GM18909 (cell line): ENCODE results near the gene LAMA4.

Source experiments
- ATAC-seq: cut with Tn5 transposase; IDR thresholded peaks from one replicate; pipeline ENCODE4 v1.9.1; 2021; ENCODE audit warnings: mild to moderate bottlenecking; ENCODE audit not compliant: unreplicated experiment, poor library complexity

LAMA4 gene

DNA sequence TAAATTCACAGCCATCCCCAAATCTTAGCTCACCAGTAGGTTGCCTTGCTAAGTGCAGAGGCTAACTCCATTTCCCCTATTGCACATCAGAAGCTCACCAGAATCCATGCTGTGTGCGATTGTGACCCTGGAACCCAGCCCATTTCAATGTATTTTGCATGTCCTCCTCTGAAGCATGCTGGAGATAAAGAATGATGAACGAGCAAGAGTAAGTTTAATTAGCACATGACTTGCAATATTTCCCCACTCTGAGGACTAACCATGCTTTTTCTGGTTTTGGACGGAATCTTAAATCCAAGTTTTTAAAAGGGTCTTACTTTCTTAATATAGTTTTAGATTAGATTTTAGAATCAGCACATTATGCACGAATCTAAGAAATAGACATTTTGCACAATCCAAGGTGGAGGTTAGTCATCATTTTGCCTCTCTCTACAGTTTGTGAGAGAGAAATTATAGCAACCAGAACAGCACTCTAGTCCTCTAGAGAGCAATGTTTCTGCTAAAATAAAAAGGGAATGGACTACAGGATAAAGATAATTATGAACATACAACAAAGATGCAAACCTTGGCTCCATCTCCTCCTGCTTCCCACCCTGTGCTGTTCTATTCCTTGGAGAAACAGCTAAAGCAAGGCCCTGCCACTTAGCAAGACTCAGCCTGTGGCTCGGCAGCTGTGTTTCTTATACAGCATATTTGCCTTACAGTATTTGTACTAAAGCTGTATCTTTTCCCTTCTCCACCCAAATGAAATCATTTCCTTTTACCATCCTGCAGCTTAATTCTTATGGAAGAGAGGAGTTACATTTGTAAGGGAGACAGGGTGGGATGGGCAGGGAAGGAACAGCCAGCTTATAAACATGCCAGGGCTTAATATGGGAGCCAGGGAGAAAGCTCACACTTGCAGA, 24.9 kb upstream of the LAMA4 start:
- ATAC-seq, result no peak

DNA sequence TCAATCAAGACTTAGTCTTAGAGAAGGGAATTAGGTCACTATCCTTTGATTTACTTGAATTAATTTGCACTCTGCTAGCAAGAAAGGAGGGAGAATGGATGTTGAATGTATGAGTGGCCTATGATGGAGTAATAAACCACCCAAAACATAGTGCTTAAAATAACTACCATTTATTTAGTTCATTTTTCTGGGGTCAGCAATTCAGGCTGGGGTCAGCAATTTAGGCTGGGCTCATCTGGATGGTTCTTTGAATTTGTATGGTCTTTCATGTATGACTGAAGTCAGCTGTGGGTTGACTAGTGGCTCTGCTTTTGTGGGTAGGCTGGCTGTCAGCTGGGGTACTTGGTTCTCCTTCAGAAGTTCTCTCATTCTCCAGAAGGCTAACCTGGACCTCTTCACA, 21.0 kb upstream of the LAMA4 start:
- no peak for ATAC-seq

GRCh38 chr6:112274774-112275173, 20.4 kb upstream of the LAMA4 start:
- ATAC-seq, result no peak

DNA sequence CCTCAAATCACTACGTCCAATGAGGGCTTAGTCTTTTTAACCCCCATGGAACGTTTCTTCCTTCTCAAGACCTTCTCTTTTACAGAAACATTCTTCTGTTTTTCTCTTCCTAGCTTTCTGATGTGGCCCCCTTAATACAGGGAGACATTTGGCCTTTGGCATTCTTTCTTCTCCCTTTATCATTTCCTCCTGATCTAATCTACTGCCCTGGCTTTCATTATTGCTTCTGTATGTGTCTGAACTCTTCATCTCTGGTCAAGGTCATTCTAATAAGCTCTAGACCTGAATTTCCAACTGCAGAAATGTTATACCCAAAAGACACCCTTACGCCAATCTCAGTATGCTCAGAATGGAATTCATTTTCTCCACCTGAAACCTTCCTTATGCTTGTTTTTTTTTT, 18.4 kb upstream of the LAMA4 start:
- ATAC-seq, result no peak

DNA sequence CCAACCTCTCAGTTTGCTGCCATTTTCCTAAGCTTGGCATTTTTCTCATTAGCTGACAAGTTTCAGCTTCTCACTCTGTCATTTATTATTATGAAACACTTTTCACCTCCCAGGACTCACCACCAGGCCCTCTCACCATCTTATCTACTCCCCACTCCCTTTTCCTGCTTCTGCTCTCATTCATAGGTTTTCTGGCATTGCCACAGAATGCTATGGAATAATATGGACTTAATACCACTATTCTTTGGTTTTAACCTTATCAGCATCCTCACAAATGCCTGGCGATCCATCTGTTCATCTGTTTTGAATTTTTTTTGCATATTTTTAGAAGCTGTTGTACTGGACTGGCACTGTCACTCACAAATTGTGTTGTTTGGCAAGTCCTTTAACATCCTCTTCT, 16.4 kb upstream of the LAMA4 start:
- no peak for ATAC-seq

DNA sequence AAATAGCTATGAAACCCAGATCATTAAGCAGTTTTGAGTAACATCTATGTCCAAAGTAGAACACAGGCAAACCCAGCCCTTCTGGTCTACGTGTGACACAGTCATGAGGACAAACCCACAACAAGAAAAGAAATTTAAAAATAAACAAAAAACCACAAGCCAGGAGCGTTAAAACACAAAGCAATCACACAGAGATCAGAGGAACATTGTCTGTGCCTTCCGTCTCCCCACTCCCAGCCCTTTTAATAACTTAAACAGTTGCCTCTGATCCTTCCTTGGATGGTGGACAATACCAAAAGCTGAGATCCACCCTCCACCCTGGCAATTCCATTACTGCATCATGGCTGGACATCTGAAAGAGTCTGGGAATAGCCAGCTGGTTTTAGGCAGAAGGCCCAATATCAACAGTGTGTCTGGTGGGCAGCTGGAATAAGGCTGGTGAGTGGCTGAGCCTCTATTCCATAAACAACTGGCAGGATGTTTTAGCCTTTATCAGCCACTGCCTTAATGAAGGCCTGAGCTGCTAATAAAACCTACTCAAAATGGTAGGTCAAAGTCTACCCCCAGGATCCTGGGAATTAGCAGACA, 15.7 kb upstream of the LAMA4 start:
- ATAC-seq, result no peak

GRCh38 chr6:112269114-112269513, 14.7 kb upstream of the LAMA4 start:
- ATAC-seq, result no peak

GRCh38 chr6:112268654-112269053, 14.3 kb upstream of the LAMA4 start:
- no peak for ATAC-seq

GRCh38 chr6:112268019-112268418, 13.7 kb upstream of the LAMA4 start:
- no peak for ATAC-seq

DNA sequence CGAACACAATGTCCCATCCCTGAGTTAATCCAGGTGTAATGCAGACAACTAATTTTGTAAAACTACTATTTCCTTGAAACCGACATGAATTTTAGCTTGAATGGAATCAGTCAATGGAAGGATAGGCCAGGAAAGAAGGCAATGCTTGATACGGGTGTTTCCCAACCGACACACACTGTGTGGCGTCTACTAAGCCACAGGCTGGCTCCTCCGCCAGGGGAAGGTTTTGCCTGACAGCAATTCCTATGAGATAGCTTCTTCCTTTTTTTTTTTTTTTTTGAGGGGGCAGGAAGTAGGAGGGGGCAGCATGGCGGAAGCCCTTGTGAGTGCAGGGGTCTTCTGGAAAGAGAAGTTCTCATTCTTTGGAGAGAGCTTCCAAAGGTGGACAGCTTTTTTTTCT, 12.0 kb upstream of the LAMA4 start:
- no peak for ATAC-seq

DNA sequence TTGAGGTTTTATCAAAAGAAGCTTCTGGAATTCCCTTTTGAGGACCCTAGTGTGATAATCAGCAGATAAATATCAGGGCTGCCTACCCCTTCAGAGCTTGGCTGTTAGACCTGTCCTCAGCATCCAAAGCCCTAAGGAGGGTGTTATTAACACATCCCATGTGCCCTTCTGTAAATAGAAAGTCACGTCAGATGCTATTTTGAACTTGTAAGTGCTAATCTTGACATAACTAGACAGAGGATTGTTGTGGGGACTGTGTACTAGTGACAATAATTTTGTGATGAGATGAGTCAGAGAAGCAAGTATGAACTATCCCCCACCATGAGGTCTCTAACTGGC, 4.9 kb upstream of the LAMA4 start:
- no peak for ATAC-seq

- ATAC-seq, result no peak
Observed at GRCh38 chr6:112258642-112259336, 4.4 kb upstream of the LAMA4 start.

DNA sequence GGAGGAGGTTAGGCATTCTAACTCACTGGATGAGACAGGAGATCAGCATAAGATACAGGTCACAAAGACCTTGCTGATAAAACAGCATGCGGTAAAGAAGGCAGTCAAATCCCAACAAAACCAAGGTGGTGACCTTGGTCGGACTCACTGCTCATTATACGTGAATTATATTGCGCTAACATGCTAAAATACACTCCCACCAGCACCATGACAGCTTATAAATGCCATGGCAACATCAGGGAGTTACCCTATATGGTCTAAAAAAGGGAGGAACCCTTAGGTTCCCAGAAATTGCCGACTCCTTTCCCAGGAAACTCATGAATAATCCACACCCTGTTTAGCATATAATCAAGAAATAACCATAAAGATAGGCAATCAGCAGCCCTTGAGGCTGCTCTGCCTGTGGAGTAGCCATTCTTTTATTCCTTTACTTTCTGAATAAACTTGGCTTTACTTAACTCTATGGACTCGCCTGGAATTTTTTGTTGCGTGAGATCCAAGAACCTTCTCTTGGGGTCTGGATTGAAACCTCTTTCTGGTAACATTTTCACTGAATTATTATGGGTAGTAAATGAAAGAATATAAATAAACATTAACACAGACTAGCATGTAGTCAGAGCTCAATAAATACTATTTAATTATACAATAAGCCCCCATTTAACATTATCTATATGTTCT, 3.0 kb upstream of the LAMA4 start:
- no peak for ATAC-seq

- ATAC-seq, result no peak
Observed at GRCh38 chr6:112254921-112255320, 554 bp upstream of the LAMA4 start.

GRCh38 chr6:112253498-112253840, 898 bp downstream of the LAMA4 start:
- peak; percentile 37 for ATAC-seq

GRCh38 chr6:112252571-112253497, 1.5 kb downstream of the LAMA4 start:
- no peak for ATAC-seq

DNA sequence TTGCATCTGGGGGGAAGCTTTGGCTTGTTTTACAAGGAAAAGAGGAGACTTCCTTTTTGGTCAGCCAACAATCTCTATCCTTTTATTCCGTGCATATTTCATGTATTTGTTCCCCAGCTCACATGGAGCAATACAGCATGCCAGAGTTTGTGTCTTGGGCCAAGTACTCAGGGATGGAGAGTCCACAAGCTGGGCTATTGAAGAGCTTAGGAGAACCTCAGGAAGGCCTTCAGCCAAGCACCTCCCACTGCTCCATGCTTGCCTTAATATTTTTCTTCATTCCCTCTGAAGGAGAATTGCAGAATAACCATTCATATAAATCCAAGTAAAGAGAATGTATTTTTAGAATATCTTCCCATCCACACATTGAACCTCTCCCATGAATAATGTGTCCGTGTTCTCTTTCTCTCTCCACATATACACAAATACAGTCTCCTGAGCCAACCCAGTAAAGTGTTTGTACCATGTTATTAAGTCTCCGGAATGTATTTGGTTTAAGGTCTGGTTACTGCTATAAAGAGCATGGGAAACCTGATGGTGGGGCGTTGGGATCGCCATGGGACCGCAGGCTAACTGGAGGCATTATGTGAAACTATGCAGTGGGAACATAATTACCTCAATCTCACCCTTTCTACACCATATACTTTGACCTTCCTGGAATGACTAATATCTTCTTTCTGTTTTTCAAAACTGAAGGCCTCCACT, 3.0 kb downstream of the LAMA4 start:
- ATAC-seq, result no peak

DNA sequence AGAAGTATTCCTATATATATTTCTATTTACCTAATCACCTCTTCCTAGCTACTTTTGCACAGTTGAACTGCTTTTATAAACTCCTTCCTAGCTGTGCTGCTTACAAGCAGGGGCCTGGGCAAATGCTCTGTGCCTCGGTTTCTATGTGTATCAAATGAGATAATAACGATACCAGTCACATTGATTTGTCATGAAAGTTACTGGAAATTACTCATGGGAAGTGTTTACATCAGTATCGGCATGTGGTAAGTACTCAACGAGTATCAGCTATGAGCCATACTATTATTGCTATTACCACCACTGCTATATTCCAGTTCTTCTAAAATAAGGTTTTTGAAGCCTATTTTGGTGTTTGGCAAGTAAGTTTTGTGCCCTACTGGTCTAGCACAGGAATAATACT, 4.9 kb downstream of the LAMA4 start:
- ATAC-seq, result no peak

GRCh38 chr6:112247275-112247674, 7.1 kb downstream of the LAMA4 start:
- ATAC-seq, result no peak
